Ishikawa (cell line): Measurements from ENCODE around the gene PDE6B.
A peak's percentile ranks its signal among the peaks of the same experiment; 100 is the strongest.

Experiments used
- CEBPB ChIP-seq: IDR thresholded peaks from 2 replicates; pipeline ENCODE4 v1.6.1; 2012
- CREB1 ChIP-seq: IDR thresholded peaks from 2 replicates; pipeline ENCODE4 v1.6.1; 2012; ENCODE audit warnings: low read depth
- EGR1 ChIP-seq: IDR thresholded peaks from 2 replicates; pipeline ENCODE4 v1.6.1; 2012
- EP300 ChIP-seq: IDR thresholded peaks from 2 replicates; pipeline ENCODE4 v1.6.1; 2012; ENCODE audit warnings: borderline replicate concordance
- FOXM1 ChIP-seq: IDR thresholded peaks from 2 replicates; pipeline ENCODE4 v1.6.1; 2012; ENCODE audit warnings: low read depth, borderline replicate concordance
- MAX ChIP-seq: IDR thresholded peaks from 2 replicates; pipeline ENCODE4 v1.6.1; 2012
- NFIC ChIP-seq: IDR thresholded peaks from 2 replicates; pipeline ENCODE4 v1.6.1; 2012
- RAD21 ChIP-seq: IDR thresholded peaks from 2 replicates; pipeline ENCODE4 v1.6.1; 2012; ENCODE audit warnings: low read depth
- REST ChIP-seq: IDR thresholded peaks from 2 replicates; pipeline ENCODE4 v1.6.1; 2012; ENCODE audit warnings: low read depth, mild to moderate bottlenecking
- TAF1 ChIP-seq: IDR thresholded peaks from 2 replicates; pipeline ENCODE4 v1.6.1; 2012; ENCODE audit warnings: low read depth, mild to moderate bottlenecking
- TCF12 ChIP-seq: IDR thresholded peaks from 2 replicates; pipeline ENCODE4 v1.6.1; 2012; ENCODE audit warnings: low read depth
- TEAD4 ChIP-seq: IDR thresholded peaks from 2 replicates; pipeline ENCODE4 v1.6.1; 2012
- USF1 ChIP-seq: IDR thresholded peaks from 2 replicates; pipeline ENCODE4 v1.6.1; 2012
- YY1 ChIP-seq: IDR thresholded peaks from 2 replicates; pipeline ENCODE4 v1.6.1; 2012; ENCODE audit warnings: low read depth
- ZBTB7A ChIP-seq: IDR thresholded peaks from 2 replicates; pipeline ENCODE4 v1.6.1; 2012; ENCODE audit warnings: low read depth

PDE6B gene

DNA sequence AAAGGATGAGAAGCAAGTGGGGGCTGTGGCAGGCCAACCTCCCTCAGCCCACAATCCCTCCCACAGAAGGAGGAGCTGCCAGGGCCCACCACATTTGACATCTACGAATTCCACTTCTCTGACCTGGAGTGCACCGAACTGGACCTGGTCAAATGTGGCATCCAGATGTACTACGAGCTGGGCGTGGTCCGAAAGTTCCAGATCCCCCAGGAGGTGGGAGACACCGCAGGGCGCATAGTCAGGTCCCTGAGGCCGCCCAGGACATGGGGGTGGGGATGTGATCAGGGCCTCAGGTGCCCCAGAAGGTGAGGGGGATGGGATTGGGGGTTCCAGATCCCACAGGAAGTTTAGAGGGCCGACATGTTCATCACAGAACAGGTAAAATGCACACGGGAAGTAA lies 35.0 kb downstream of the PDE6B start:
- TF ChIP-seq RAD21 (no peak), TEAD4 (no peak), ZBTB7A (no peak), TAF1 (no peak), CREB1 (no peak), NFIC (no peak)

- TF ChIP-seq RAD21 (no peak), ZBTB7A (no peak), REST (no peak), TAF1 (no peak), USF1 (no peak), EP300 (no peak), CEBPB (no peak), TEAD4 (no peak), EGR1 (no peak), FOXM1 (no peak), CREB1 (no peak), MAX (no peak), NFIC (no peak)
Measured at GRCh38 chr4:661231-661630, 35.9 kb downstream of the PDE6B start.

DNA sequence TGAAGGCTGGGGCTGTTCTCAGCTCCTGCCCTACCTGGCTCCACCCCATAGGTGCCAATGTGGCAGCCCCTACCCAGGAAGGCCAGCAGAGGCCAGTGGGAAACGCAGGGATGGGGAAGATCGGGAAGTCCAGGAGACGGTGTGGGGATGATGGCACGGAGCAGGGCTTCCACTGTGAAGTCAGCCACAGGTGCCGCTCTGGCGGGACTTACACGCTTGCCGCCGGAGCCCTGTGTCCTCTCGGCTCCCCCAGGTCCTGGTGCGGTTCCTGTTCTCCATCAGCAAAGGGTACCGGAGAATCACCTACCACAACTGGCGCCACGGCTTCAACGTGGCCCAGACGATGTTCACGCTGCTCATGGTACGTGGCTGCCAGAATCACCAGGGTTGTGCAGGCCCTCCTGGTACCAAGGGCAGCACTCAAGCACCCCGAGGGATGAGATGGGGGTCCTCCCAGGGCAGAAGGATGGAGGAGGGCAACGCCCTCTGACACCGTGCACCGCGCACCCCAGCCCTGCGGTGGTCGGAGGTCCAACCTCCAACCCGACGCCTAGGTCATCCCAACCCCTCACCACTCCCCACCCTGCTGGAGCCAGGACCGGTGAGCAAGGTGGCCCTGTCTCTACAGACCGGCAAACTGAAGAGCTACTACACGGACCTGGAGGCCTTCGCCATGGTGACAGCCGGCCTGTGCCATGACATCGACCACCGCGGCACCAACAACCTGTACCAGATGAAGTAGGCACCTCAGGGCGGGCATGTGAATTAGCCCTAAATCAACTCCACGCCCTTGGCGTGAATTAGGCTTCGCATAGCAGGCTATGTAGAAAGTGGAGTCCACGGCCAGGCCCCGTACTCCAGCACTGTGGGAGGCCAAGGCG lies 36.7 kb downstream of the PDE6B start:
- TF ChIP-seq TEAD4 (no peak), YY1 (no peak)

DNA sequence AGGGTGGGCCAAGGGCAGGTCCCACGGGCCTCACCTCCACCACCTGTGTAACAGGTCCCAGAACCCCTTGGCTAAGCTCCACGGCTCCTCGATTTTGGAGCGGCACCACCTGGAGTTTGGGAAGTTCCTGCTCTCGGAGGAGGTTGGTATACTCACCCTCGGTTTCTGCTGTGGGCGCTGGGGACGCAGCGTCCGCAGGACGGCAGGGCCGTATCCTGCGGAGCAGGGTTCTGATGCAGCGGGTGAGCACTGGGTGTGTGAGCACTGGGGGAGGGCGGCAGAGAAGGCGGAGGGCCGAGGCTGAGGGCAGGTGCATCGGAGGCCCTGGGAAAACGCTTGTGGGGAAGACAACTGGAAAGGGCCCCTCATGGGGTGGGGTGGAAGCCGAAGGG lies 37.7 kb downstream of the PDE6B start:
- TF ChIP-seq TEAD4 (no peak), REST (no peak), ZBTB7A (no peak), USF1 (no peak), NFIC (no peak), CEBPB (no peak), EP300 (no peak), TCF12 (no peak), RAD21 (no peak), CREB1 (no peak), EGR1 (no peak), YY1 (no peak), TAF1 (no peak), MAX (no peak)

DNA sequence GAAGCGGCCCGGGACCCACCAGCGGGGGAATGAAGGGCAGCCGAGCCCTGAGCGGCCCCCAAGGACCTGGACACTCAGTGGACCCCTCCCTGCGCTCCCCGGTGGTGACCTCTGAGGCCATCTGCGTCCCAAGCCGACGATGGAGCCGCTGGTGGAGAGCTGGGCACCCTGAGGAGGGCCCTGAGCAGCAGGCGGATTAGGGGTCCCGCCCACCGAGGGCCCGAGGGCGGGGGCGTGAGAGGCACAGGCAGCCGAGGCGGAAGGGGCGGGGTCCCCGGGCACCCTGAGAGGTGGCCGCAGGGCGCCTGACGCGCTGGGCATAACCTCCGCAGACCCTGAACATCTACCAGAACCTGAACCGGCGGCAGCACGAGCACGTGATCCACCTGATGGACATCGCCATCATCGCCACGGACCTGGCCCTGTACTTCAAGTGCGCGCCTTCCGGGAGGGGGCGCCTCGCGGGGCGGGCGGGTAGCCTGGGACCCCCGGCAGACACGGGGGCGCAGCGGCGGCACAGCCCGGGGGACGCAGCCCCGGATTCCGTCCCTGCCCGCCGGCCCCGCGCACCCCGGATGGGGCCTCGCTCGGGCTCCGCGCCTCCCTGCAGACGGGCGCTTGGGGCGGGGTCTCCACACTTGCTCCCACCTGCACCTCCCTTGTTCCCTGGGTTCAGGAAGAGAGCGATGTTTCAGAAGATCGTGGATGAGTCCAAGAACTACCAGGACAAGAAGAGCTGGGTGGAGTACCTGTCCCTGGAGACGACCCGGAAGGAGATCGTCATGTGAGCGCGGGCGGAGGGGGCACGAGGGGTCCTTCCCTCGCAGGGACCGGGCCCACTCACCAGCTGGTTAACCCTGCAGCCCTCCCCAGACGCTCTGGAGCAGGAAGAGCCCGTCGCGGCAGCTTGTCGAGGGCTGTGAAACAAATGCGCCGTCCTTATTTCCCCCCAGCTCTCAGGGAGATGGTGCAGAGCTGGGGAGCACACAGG lies 38.4 kb downstream of the PDE6B start:
- TF ChIP-seq USF1 = peak; percentile 83
- no peak for TF ChIP-seq RAD21
- TF ChIP-seq EP300 = no peak
- TF ChIP-seq EGR1 = peak; percentile 49; the same call in 1 of the 2 replicates
- peak; percentile 14; the same call in 1 of the 2 replicates for TF ChIP-seq MAX
- TF ChIP-seq FOXM1 = no peak
- no peak for TF ChIP-seq NFIC
- no peak for TF ChIP-seq TEAD4
- TF ChIP-seq YY1 = no peak
